Measurements from ENCODE around the gene WNT5B.
A peak's percentile ranks its signal among the peaks of the same experiment; 100 is the strongest.

The WNT5B gene

GRCh38 chr12:1651946-1652345 is 22.9 kb downstream of the WNT5B start:
- no peak for DNase-seq (ENCODE audit: low spot score)

GRCh38 chr12:1655225-1655788 is 26.3 kb downstream of the WNT5B start:
- no peak for DNase-seq (ENCODE audit: low spot score)

- no peak for DNase-seq (ENCODE audit: low spot score)
These were observed 27.9 kb downstream of the WNT5B start for GRCh38 chr12:1656902-1657301.

- DNase-seq (ENCODE audit: low spot score) = no peak
These were observed 28.7 kb downstream of the WNT5B start for GRCh38 chr12:1657688-1658087.

GRCh38 chr12:1660304-1661187 is 31.5 kb downstream of the WNT5B start:
- DNase-seq (ENCODE audit: low spot score) = no peak

- peak; percentile 90 for DNase-seq (ENCODE audit: low spot score)
These were observed 32.7 kb downstream of the WNT5B start for GRCh38 chr12:1661553-1662335.

- DNase-seq (ENCODE audit: low spot score) = no peak
These were observed 33.9 kb downstream of the WNT5B start for GRCh38 chr12:1662761-1663439.

GRCh38 chr12:1663440-1664132 is 34.6 kb downstream of the WNT5B start:
- no peak for DNase-seq (ENCODE audit: low spot score)

- no peak for DNase-seq (ENCODE audit: low spot score)
These were observed 36.3 kb downstream of the WNT5B start for GRCh38 chr12:1665366-1665765.

GRCh38 chr12:1666215-1666614 is 37.2 kb downstream of the WNT5B start:
- DNase-seq (ENCODE audit: low spot score) = no peak

GRCh38 chr12:1666685-1667162 is 37.7 kb downstream of the WNT5B start:
- DNase-seq (ENCODE audit: low spot score) = no peak

GRCh38 chr12:1668833-1669543 is 40.0 kb downstream of the WNT5B start:
- no peak for DNase-seq (ENCODE audit: low spot score)

- no peak for DNase-seq (ENCODE audit: low spot score)
These were observed 41.6 kb downstream of the WNT5B start for GRCh38 chr12:1670358-1671268.

- DNase-seq (ENCODE audit: low spot score) = no peak
These were observed 47.0 kb downstream of the WNT5B start for GRCh38 chr12:1676043-1676442.

- peak; percentile 87 for DNase-seq (ENCODE audit: low spot score)
These were observed 51.9 kb downstream of the WNT5B start for GRCh38 chr12:1680804-1681492.

GRCh38 chr12:1681493-1681807 is 52.4 kb downstream of the WNT5B start:
- DNase-seq (ENCODE audit: low spot score) = no peak

- DNase-seq (ENCODE audit: low spot score) = peak; percentile 47
These were observed 59.2 kb downstream of the WNT5B start for GRCh38 chr12:1688086-1688710.

GRCh38 chr12:1690578-1691122 is 61.6 kb downstream of the WNT5B start, which contains the start of gene ADIPOR2:
ADIPOR2 (plus strand) TSS chr12:1691070; CDS start chr12:1754344, 63,274 bp downstream.
- DNase-seq (ENCODE audit: low spot score) = peak; percentile 95

Measured in kidney capillary endothelial cell (primary cell).